Esophagus (tissue), 2 donors: ENCODE data around the gene SOX18. TPM values are rescaled to one million over a fixed set of nuclear protein-coding genes. Genes with fewer than 3 reads are reported as not detected.
A peak's percentile ranks its signal among the peaks of the same experiment; 100 is the strongest.

ENCODE experiments used
- H3K27ac ChIP-seq, 2 donors: one replicate each; pipeline ENCODE4 v1.5.1; 2013; ENCODE audit warnings: low read depth in 2 of 2, mild to moderate bottlenecking in 2 of 2, inconsistent platforms in 1 of 2, low read length in 1 of 2, moderate library complexity in 1 of 2
- H3K27me3 ChIP-seq, 2 donors: one replicate each; pipeline ENCODE4 v1.6.1; 2013; ENCODE audit warnings: low read length in 2 of 2, control low read depth in 1 of 2, mild to moderate bottlenecking in 1 of 2; ENCODE audit not compliant: insufficient read depth in 2 of 2, control insufficient read depth in 1 of 2
- H3K36me3 ChIP-seq, 2 donors: one replicate each; pipeline ENCODE4 v1.6.1; 2013; ENCODE audit warnings: low read length in 1 of 2; ENCODE audit not compliant: control insufficient read depth in 2 of 2, insufficient read depth in 2 of 2
- H3K4me1 ChIP-seq, 2 donors: one replicate each; pipeline ENCODE4 v1.6.1; 2013; ENCODE audit warnings: low read length in 1 of 2; ENCODE audit not compliant: control insufficient read depth in 2 of 2, insufficient read depth in 2 of 2
- H3K4me3 ChIP-seq, 2 donors: one replicate each; pipeline ENCODE4 v1.5.1; 2013; ENCODE audit warnings: low read length in 2 of 2, mild to moderate bottlenecking in 2 of 2, low read depth in 1 of 2, moderate library complexity in 1 of 2
- H3K9me3 ChIP-seq, 2 donors: one replicate each; pipeline ENCODE4 v1.6.1; 2013; ENCODE audit warnings: mild to moderate bottlenecking in 2 of 2, low read depth in 1 of 2, low read length in 1 of 2, moderate library complexity in 1 of 2; ENCODE audit not compliant: control insufficient read depth in 2 of 2, insufficient read depth in 1 of 2
- WGBS, 2 donors: extraction: QIAGEN DNeasy Blood & Tissue Kit; methylation state at CpG; one replicate each; pipeline ENCODE4 v1.1.7; 2013; 5-methylcytosine and 5-hydroxymethylcytosine counted together
- polyA plus RNA-seq, 2 donors: library from polyadenylated mRNA; stranded (reverse); fragments of 200-250 nt; gene quantifications; one replicate each; pipeline ENCODE4 v1.2.3, GENCODE V29; 2013
- donor health status: healthy with polysubstance abuse.
- donor health status: Bipolar disorder and iron deficiency.

SOX18 gene
- polyA plus RNA-seq: 1 to 10 TPM; 3.1 to 7.5 TPM

DNA sequence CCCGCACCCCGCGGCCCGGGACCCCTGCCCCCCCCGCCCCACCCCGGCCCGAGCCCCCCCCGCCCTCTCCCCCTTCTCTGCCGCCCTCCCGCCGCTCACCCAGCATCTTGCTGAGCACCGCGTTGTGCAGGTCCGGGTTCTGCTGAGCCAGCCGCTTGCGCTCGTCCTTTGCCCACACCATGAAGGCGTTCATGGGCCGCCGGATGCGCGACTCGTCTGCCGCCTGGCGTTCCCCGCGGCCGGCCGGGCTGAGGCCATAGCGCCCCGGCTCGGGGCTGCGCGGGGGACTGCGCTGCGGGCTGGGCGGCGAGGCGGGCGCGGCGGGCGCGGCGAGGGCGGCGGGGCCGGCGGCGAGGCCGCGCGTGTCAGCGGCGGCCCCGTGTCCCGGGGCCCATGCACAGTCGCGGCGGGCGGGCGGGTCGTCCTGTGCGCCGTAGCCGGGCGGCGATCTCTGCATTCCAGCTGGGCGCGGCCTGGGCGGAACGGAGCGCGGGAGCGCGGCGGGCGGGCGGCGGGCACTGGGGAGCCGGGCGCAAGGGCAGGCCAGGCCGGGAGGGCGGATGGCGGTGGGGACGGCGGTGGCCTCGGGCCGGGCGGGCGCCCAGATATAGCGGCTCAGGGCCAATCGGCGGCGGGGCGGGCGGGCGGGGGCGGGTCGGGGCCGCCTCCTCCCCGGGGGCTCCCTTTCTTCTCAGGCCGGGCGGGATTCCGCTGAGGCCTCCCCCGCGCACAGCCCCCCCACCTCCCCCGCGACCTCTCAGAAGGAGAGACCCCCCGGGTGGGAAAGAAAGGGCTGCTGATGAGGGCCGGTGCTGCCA is at the start of gene SOX18:
TSS of gene SOX18 (minus strand) at position 580 of the 818 bp plus-strand sequence. CDS start at position 457, 123 bp downstream.
- Histone ChIP-seq H3K27me3 (peaks cover 0 to 14% of the 10 kb centered on the region in 2 donors), H3K36me3 (no peaks in the 10 kb centered on the region), H3K4me3 (peak within 1 kb of the TSS; percentile 30 to 48), H3K4me1 (peaks cover 10 to 24% of the 10 kb centered on the region in 2 donors), H3K27ac (peak within 1 kb of the TSS; percentile 37 to 41), H3K9me3 (no peaks in the 10 kb centered on the region)
- 1% methylated on average over 45 to 109 of the region's 111 CpGs for WGBS, 2 donors

DNA sequence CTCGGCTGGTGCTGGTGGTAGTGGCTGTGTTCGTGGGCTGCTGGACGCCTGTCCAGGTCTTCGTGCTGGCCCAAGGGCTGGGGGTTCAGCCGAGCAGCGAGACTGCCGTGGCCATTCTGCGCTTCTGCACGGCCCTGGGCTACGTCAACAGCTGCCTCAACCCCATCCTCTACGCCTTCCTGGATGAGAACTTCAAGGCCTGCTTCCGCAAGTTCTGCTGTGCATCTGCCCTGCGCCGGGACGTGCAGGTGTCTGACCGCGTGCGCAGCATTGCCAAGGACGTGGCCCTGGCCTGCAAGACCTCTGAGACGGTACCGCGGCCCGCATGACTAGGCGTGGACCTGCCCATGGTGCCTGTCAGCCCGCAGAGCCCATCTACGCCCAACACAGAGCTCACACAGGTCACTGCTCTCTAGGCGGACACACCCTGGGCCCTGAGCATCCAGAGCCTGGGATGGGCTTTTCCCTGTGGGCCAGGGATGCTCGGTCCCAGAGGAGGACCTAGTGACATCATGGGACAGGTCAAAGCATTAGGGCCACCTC is 49.1 kb upstream of the SOX18 start:
- H3K4me1 ChIP-seq: peaks cover 0 to 3% of the 10 kb centered on the region in 2 donors
- WGBS, 2 donors: 93% methylated on average over 28 of the region's 28 CpGs
- no peak overlapping the region for H3K27ac ChIP-seq
- no peaks in the 10 kb centered on the region for H3K36me3 ChIP-seq
- H3K4me3 ChIP-seq: no peak overlapping the region
- H3K27me3 ChIP-seq: peaks cover 0 to 10% of the 10 kb centered on the region in 2 donors
- no peaks in the 10 kb centered on the region for H3K9me3 ChIP-seq

DNA sequence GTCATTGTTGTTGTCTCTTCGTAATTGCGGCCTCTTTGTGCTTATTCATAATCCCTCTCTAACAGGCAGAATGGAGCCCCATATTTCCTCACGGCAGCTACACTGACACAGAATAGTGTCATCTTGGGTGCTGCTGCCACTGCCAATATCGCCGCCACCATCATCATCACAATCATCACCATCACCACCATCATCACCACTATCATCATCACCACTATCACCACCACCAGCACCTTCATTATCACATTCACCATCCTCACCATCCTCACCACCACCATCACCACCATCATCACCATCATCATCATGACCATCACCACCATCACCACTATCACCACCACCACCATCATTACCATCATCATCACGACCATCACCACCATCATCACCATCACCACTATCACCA is 47.1 kb upstream of the SOX18 start:
- H3K9me3 ChIP-seq: no peaks in the 10 kb centered on the region
- H3K4me1 ChIP-seq: peaks cover 0 to 8% of the 10 kb centered on the region in 2 donors
- no peaks in the 10 kb centered on the region for H3K27me3 ChIP-seq
- 76 to 89% methylated on average over 6 of the region's 6 CpGs for WGBS, 2 donors
- H3K36me3 ChIP-seq: no peaks in the 10 kb centered on the region
- H3K27ac ChIP-seq: no peak overlapping the region
- H3K4me3 ChIP-seq: no peak overlapping the region

DNA sequence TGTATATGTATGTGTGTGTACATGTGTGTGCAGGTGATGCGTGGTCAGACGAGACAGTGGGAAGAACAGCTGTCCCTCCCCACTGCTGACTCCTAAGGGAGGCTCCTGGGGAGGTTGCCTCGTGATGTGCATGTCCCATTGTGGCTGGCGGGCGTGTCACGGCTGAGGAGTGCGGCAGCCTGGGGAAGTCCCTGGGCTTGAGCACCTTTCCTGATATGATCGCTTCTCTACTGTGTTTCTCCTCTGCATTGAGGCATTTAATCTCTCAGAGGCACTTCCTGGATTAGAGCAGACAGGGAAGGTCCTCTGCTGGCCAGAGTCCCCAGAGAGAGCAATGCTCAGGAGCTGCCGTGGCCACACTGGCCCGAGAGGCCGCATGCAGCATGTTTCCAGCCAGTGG is 46.5 kb upstream of the SOX18 start:
- H3K4me1 ChIP-seq: peaks cover 0 to 8% of the 10 kb centered on the region in 2 donors
- no peak overlapping the region for H3K4me3 ChIP-seq
- no peaks in the 10 kb centered on the region for H3K27me3 ChIP-seq
- 72 to 74% methylated on average over 11 of the region's 11 CpGs for WGBS, 2 donors
- H3K9me3 ChIP-seq: no peaks in the 10 kb centered on the region
- H3K36me3 ChIP-seq: no peaks in the 10 kb centered on the region
- H3K27ac ChIP-seq: no peak overlapping the region

DNA sequence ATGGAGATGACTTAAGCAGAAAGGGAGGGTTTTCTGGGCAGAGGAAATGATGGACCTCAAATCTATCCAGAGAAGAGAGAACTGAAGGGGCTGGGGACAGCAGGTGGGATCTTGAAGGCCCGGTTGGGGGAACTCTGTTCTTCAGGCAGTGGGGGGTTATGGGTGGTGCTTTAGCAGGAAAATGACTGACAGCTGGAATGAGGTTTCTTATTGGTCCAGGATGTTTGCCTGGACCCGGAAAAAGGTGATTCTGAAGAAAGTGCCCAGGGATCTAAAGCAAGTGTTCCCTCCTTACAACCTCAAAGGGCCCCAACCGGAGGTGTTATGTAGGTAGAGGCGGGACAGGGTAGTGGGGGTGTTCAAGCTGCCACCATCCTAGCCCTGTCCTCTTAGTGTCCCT is 46.0 kb upstream of the SOX18 start:
- Histone ChIP-seq H3K36me3 (no peaks in the 10 kb centered on the region), H3K4me3 (no peak overlapping the region), H3K9me3 (no peaks in the 10 kb centered on the region), H3K27ac (no peak overlapping the region), H3K4me1 (peaks cover 0 to 8% of the 10 kb centered on the region in 2 donors), H3K27me3 (no peaks in the 10 kb centered on the region)
- 61 to 78% methylated on average over 4 of the region's 4 CpGs for WGBS, 2 donors

DNA sequence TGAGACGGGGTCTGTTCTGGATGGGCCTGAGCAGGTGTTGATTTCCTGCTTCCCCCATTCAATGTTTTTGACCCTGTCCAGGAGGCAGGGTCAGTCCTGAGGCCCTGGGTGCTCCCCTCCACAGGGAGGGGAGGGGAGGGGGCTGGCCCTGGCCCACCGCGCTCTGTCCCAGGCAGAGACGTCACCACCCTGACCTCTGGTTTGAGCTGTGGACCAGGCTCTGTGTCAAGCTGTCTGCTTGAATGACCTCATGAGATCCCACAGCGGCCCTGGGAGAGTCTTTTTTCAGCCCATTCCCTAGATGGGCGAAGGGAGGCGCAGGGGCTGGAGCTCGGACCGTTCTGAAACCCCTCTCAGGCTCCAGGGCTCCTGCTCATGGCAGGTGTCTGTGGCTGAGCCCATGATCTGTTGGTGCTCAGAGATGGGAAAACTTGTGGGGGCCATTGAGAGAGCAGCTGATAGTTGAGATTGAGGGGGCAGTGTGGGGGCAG is 43.6 kb upstream of the SOX18 start:
- no peaks in the 10 kb centered on the region for H3K36me3 ChIP-seq
- H3K4me1 ChIP-seq: peaks cover 0 to 8% of the 10 kb centered on the region in 2 donors
- WGBS, 2 donors: 48 to 51% methylated on average over 9 of the region's 9 CpGs
- no peak overlapping the region for H3K4me3 ChIP-seq
- H3K27ac ChIP-seq: no peak overlapping the region
- no peaks in the 10 kb centered on the region for H3K9me3 ChIP-seq
- H3K27me3 ChIP-seq: no peaks in the 10 kb centered on the region

DNA sequence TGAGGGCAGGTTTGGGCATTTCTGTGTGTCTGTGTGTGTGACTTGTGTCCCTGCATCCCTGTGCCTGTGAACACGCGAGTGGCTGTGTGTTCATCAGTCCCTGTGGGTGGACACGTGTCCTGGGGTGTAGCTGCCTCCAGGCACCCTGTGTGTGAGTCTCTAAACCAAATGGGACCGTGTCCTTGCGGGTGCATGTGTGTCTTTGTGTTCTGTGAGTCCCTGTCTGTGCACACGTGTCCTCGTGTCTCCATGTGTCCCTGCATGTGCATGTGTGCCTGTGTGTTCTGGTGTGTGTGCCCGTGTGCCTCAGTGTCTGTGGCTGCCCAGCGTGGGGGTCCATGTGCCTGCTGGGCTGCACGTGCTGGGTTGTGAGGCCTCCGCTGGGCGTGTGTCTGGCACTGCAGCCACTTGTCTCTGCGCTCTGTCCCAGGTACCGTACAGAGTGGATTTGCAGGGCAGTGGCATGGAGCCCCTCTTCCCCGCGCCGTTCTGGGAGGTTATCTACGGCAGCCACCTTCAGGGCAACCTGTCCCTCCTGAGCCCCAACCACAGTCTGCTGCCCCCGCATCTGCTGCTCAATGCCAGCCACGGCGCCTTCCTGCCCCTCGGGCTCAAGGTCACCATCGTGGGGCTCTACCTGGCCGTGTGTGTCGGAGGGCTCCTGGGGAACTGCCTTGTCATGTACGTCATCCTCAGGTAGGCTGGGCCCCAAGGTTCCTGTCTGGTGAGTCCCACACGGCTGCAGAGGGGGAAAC is 43.0 kb upstream of the SOX18 start:
- H3K27me3 ChIP-seq: no peaks in the 10 kb centered on the region
- WGBS, 2 donors: 36 to 42% methylated on average over 27 of the region's 27 CpGs

DNA sequence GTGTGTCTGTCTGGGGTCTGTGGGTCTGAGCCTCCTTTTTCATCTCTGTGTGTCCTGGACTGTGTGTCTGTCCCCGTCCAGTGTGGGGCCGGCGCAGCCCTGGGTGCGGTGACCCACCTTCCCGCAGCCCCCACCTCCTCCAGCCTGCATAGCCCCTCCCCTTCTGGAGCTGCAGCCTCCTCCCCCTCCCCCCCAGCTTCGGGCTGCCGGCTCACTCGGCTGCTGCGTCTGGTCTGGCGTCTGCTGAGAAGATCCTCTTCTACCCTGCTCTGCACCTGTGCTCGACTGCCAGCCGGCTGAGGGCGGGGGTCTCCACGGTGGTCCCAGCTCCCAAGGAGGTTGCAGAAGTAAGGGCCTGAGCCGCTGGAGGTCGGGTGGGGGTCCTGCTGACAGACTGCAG is 42.3 kb upstream of the SOX18 start:
- H3K27me3 ChIP-seq: no peaks in the 10 kb centered on the region
- H3K9me3 ChIP-seq: peaks cover 0 to 3% of the 10 kb centered on the region in 2 donors
- no peaks in the 10 kb centered on the region for H3K36me3 ChIP-seq
- no peak overlapping the region for H3K4me3 ChIP-seq
- no peak overlapping the region for H3K27ac ChIP-seq
- WGBS, 2 donors: 22 to 25% methylated on average over 16 of the region's 16 CpGs
- peaks cover 0 to 8% of the 10 kb centered on the region in 2 donors for H3K4me1 ChIP-seq

More for the DNA sequence above, 43.0 kb upstream of the SOX18 start:
- Histone ChIP-seq H3K9me3 (peaks cover 0 to 3% of the 10 kb centered on the region in 2 donors), H3K36me3 (no peaks in the 10 kb centered on the region), H3K4me3 (no peak overlapping the region), H3K4me1 (peaks cover 0 to 8% of the 10 kb centered on the region in 2 donors), H3K27ac (no peak overlapping the region)

DNA sequence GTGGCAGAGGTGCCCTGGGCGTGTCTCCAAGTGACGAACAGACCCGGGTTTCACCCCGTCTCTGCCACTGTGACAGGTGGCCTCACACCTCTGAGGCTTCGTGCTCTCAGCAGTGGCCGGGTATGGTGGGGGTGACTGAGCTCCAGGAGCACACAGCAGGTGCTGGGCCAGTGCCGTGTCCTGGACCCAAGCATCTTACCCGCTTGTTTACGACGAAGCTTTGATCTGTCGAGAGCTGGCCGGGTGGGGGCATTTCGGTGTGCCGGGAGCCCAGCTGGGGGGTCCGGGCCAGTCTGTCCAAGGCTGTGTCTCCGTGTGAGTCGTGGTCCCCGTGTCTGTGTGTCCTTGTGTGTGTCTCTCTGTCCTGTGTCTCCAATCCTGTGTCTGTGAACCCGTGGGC is 41.9 kb upstream of the SOX18 start:
- peaks cover 0 to 8% of the 10 kb centered on the region in 2 donors for H3K4me1 ChIP-seq
- WGBS, 2 donors: 75 to 80% methylated on average over 19 of the region's 19 CpGs
- peaks cover 0 to 3% of the 10 kb centered on the region in 2 donors for H3K9me3 ChIP-seq
- no peak overlapping the region for H3K4me3 ChIP-seq
- no peak overlapping the region for H3K27ac ChIP-seq
- no peaks in the 10 kb centered on the region for H3K27me3 ChIP-seq
- H3K36me3 ChIP-seq: no peaks in the 10 kb centered on the region
